SK-N-SH (cell line): ENCODE measurements around the gene SPEG.

ENCODE experiments used
- EP300 ChIP-seq, 2 experiments: IDR thresholded peaks; 2 replicates each; pipeline versions ENCODE4 v1.4.0 to v1.6.1; 2012; ENCODE audit warnings: borderline replicate concordance in 1 of 2, low read depth in 1 of 2, low read length in 1 of 2
- GABPA ChIP-seq: IDR thresholded peaks from 2 replicates; pipeline ENCODE4 v1.4.0; 2012; ENCODE audit warnings: low read depth, mild to moderate bottlenecking
- RAD21 ChIP-seq: IDR thresholded peaks from 2 replicates; pipeline ENCODE4 v1.6.1; 2012; ENCODE audit warnings: mild to moderate bottlenecking, low read length
- REST ChIP-seq: IDR thresholded peaks from 2 replicates; pipeline ENCODE4 v1.6.1; 2012; ENCODE audit warnings: mild to moderate bottlenecking, low read depth, low read length, moderate library complexity
- USF1 ChIP-seq: IDR thresholded peaks from 2 replicates; pipeline ENCODE4 v1.4.0; 2012; ENCODE audit warnings: low read depth, borderline replicate concordance
- USF2 ChIP-seq: fragments of 150-350 bp; IDR thresholded peaks from 2 replicates; pipeline ENCODE4 v1.6.1; 2017; ENCODE audit warnings: antibody characterized with exemption, low read length, low read depth, borderline replicate concordance
- TF ChIP-seq, protein P1 (sequence below): fragments of 200-600 bp; sonication (generic); IDR thresholded peaks from 2 replicates; pipeline ENCODE4 v1.6.1; 2017; ENCODE audit warnings: antibody characterized with exemption, mild to moderate bottlenecking, moderate library complexity

DNA sequence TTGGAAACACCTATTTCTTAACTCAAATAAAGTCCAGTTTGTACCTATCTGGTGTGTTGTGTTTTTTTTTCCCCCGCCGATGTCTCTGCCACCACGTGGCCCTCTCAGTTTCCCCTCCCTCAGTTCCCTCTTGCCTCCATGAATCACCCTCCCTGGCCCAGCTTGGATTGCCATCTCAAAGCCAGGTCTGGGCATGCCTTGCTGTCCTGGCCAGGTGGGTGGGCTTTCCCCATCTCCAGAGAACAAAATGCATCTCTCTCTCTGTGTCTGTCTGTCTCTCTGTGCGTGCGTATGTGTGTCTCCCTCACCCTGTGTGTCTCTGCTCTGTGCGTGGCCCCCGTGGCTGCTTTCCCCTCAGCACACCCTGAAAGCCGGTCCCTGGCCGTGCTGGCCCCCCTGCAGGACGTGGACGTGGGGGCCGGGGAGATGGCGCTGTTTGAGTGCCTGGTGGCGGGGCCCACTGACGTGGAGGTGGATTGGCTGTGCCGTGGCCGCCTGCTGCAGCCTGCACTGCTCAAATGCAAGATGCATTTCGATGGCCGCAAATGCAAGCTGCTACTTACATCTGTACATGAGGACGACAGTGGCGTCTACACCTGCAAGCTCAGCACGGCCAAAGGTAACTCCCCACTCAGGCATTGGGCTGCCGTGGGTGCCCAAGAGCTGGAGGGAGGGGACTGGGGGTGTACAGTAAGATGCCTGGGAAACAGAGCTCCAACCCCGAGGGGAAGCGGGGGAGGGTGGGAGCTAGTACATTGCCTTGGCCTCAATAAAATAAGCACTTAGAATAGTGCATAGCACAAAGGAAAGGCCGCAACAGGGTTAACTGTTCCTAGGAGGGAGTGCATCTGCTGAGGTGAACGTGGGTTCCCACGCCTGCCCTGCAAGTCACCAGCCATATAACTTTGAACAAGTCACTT lies 32.4 kb downstream of the SPEG start:
- TF ChIP-seq, protein P1, sequence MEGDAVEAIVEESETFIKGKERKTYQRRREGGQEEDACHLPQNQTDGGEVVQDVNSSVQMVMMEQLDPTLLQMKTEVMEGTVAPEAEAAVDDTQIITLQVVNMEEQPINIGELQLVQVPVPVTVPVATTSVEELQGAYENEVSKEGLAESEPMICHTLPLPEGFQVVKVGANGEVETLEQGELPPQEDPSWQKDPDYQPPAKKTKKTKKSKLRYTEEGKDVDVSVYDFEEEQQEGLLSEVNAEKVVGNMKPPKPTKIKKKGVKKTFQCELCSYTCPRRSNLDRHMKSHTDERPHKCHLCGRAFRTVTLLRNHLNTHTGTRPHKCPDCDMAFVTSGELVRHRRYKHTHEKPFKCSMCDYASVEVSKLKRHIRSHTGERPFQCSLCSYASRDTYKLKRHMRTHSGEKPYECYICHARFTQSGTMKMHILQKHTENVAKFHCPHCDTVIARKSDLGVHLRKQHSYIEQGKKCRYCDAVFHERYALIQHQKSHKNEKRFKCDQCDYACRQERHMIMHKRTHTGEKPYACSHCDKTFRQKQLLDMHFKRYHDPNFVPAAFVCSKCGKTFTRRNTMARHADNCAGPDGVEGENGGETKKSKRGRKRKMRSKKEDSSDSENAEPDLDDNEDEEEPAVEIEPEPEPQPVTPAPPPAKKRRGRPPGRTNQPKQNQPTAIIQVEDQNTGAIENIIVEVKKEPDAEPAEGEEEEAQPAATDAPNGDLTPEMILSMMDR = no peak
- TF ChIP-seq USF2 (no peak), USF1 (no peak), RAD21 (no peak), EP300 (IDR thresholded peaks at IDR 0.05; ENCODE audit: borderline replicate concordance in 1 of 2, low read depth in 1 of 2, low read length in 1 of 2) (no peak), GABPA (no peak), REST (no peak)
